Endothelial cell of umbilical vein (primary cell): ENCODE measurements around the gene FBXL4. TPM values are rescaled to one million over a fixed set of nuclear protein-coding genes. Genes with fewer than 3 reads are reported as not detected.

Experiments used
- BruUV-seq: library from RNA; stranded (reverse); fragments of 400-500 nt; replicated peaks from 2 replicates; lab custom pipeline; 2021; lab: Mats Ljungman, UMichigan
- CTCF ChIA-PET: fragments of 300-600, 350-600 bp; sonication (Branson Sonifier 250); formaldehyde crosslinking; loops from one replicate; lab custom pipeline; 2021; ENCODE audit warnings: antibody characterized with exemption, inconsistent platforms; lab: Charles Lee
- POLR2A ChIA-PET: fragments of 300-600, 350-600 bp; sonication (Branson Sonifier 250); formaldehyde crosslinking; loops from one replicate; lab custom pipeline; 2021; ENCODE audit warnings: antibody characterized with exemption, inconsistent platforms; lab: Charles Lee
- DNase-seq: peaks from one replicate; pipeline ENCODE4 v3.0.0-alpha.2; 2011; ENCODE audit warnings: low read depth, low spot score
- FAIRE-seq: peaks from 2 replicates; lab custom pipeline; 2011; peaks lifted over from hg19 to GRCh38; lab: Jason Lieb, UNC
- H2AFZ ChIP-seq: 2 replicates; pipeline ENCODE4 v1.6.0; 2012; ENCODE audit warnings: low read depth, low read length, control low read depth, inconsistent platforms
- H3K27ac ChIP-seq: 2 replicates; pipeline ENCODE4 v1.5.1; 2011; ENCODE audit warnings: low read depth, mild to moderate bottlenecking, control low read depth, low read length, moderate library complexity; ENCODE audit not compliant: insufficient read depth
- H3K27me3 ChIP-seq, 2 experiments: 2 replicates each; pipeline versions ENCODE4 v1.6.0 to v1.6.1; 2011; ENCODE audit warnings: low read length in 2 of 2, mixed read lengths in 1 of 2; ENCODE audit not compliant: control insufficient read depth in 2 of 2, insufficient read depth in 2 of 2
- H3K36me3 ChIP-seq, 2 experiments: 2 replicates in 1 of 2; 3 replicates in 1 of 2; pipeline ENCODE4 v1.5.1; 2011; ENCODE audit warnings: low read length in 2 of 2, mild to moderate bottlenecking in 1 of 2, moderate library complexity in 1 of 2; ENCODE audit not compliant: control insufficient read depth in 2 of 2, insufficient read depth in 2 of 2; ENCODE audit errors: extremely low read depth in 1 of 2
- H3K4me1 ChIP-seq: 3 replicates; pipeline ENCODE4 v1.5.1; 2011; ENCODE audit warnings: mild to moderate bottlenecking, low read length; ENCODE audit not compliant: control insufficient read depth, insufficient read depth; ENCODE audit errors: extremely low read depth
- H3K4me2 ChIP-seq: 2 replicates; pipeline ENCODE4 v1.6.1; 2011; ENCODE audit warnings: low read length, control low read depth, mixed read lengths; ENCODE audit not compliant: insufficient read depth
- H3K4me3 ChIP-seq, 3 experiments: fragments of 200-600 bp in 1 of 3; sonication (generic), shearing (Covaris generic) in 1 of 3; replicated peaks in 1 of 3; 2 replicates each; pipeline ENCODE4 v1.5.1; 2011 to 2016; ENCODE audit warnings: control low read depth in 3 of 3, low read length in 3 of 3, mild to moderate bottlenecking in 2 of 3, inconsistent platforms in 1 of 3, low read depth in 1 of 3, moderate library complexity in 1 of 3; ENCODE audit not compliant: insufficient read depth in 1 of 3
- H3K79me2 ChIP-seq: 2 replicates; pipeline ENCODE4 v1.6.0; 2012; ENCODE audit warnings: low read length, inconsistent platforms; ENCODE audit not compliant: control insufficient read depth, insufficient read depth
- H3K9ac ChIP-seq: replicated peaks from 2 replicates; pipeline ENCODE3; 2011; ENCODE audit warnings: low read length, control low read depth; ENCODE audit not compliant: insufficient read depth; ENCODE audit errors: extremely low read depth
- H3K9me1 ChIP-seq: replicated peaks from 3 replicates; pipeline ENCODE4 v1.6.0; 2011; ENCODE audit warnings: mild to moderate bottlenecking, low read length; ENCODE audit not compliant: control insufficient read depth, insufficient read depth; ENCODE audit errors: extremely low read depth
- H3K9me3 ChIP-seq: replicated peaks from 2 replicates; pipeline ENCODE4 v1.5.1; 2012; ENCODE audit warnings: low read length, inconsistent platforms; ENCODE audit not compliant: control insufficient read depth, insufficient read depth
- H4K20me1 ChIP-seq: replicated peaks from 2 replicates; pipeline ENCODE3; 2011; ENCODE audit warnings: mild to moderate bottlenecking, low read length; ENCODE audit not compliant: control insufficient read depth, insufficient read depth; ENCODE audit errors: extremely low read depth
- EZH2 ChIP-seq: IDR thresholded peaks from 2 replicates; pipeline ENCODE4 v1.6.1; 2012; ENCODE audit warnings: borderline replicate concordance, low read depth, mild to moderate bottlenecking, moderate library complexity, low read length, inconsistent platforms; ENCODE audit not compliant: severe bottlenecking
- FOS ChIP-seq: IDR thresholded peaks from 2 replicates; pipeline ENCODE4 v1.6.1; 2011; ENCODE audit warnings: mild to moderate bottlenecking, low read length, moderate library complexity, borderline replicate concordance; ENCODE audit not compliant: insufficient read depth
- GATA2 ChIP-seq: IDR thresholded peaks from 2 replicates; pipeline ENCODE4 v1.7.0; 2011; ENCODE audit warnings: low read depth, mild to moderate bottlenecking, moderate library complexity, mixed read lengths, low read length; ENCODE audit not compliant: insufficient read length, insufficient read depth
- JUN ChIP-seq: IDR thresholded peaks from 2 replicates; pipeline ENCODE4 v1.6.1; 2011; ENCODE audit warnings: borderline replicate concordance, low read depth; ENCODE audit not compliant: insufficient read length, insufficient read depth
- MYC ChIP-seq: IDR thresholded peaks from one replicate; pipeline ENCODE4 v1.6.1; 2011; ENCODE audit warnings: mild to moderate bottlenecking, low read depth, low read length
- POLR2A ChIP-seq: IDR thresholded peaks from 2 replicates; pipeline ENCODE4 v1.6.1; 2012; ENCODE audit warnings: low read depth, mild to moderate bottlenecking, control low read depth, low read length
- POLR2AphosphoS5 ChIP-seq: IDR thresholded peaks from 2 replicates; pipeline ENCODE4 v1.6.1; 2012; ENCODE audit warnings: low read depth, mild to moderate bottlenecking, control low read depth, low read length, moderate library complexity; ENCODE audit not compliant: insufficient read depth
- dilution Hi-C: fragments of 300-500 bp; cut with MboI; formaldehyde crosslinking; loops from one replicate; pipeline ENCODE4 v1.15.0; 2019; ENCODE audit warnings: low sequenced_read_pairs; ENCODE audit not compliant: extremely low pct_ligation_motif_present
- intact Hi-C: fragments of 100-400 bp; cut with micrococcal nuclease; formaldehyde crosslinking; loops from one replicate; pipeline ENCODE4 v1.10.0; 2022
- polyA plus RNA-seq, 4 experiments: library from polyadenylated mRNA; depleted of rRNA in 3 of 4; stranded (reverse) in 3 of 4; unstranded in 1 of 4; fragments of >200 nt; gene quantifications; 2 replicates each; pipeline versions ENCODE4 v1.2.1 to v1.2.3, GENCODE V29; 2011 to 2012; ENCODE audit warnings: missing spikeins in 1 of 4
- total RNA-seq: library from RNA; stranded (reverse); gene quantifications from 2 replicates; pipeline ENCODE4 v1.2.3, GENCODE V29; 2021
- TF ChIP-seq, protein P1 (sequence below), 2 donors: IDR thresholded peaks; 1 replicate in 1 of 2; 2 replicates in 1 of 2; pipeline ENCODE4 v1.5.1; 2011; ENCODE audit warnings: low read length in 2 of 2, mild to moderate bottlenecking in 2 of 2, moderate library complexity in 2 of 2, control low read depth in 1 of 2, inconsistent platforms in 1 of 2, low read depth in 1 of 2; ENCODE audit not compliant: insufficient read depth in 1 of 2; ENCODE audit errors: extremely low read depth in 1 of 2
- TF ChIP-seq, protein P2 (sequence below): IDR thresholded peaks from 2 replicates; pipeline ENCODE4 v1.6.1; 2011; ENCODE audit not compliant: insufficient read depth, insufficient read length

The FBXL4 gene
- total and polyA plus RNA-seq, 2 donors (not counting 3 experiments of a cell fraction or from before 2014, with no cell fraction given) = 7.0 to 9.8 TPM

DNA sequence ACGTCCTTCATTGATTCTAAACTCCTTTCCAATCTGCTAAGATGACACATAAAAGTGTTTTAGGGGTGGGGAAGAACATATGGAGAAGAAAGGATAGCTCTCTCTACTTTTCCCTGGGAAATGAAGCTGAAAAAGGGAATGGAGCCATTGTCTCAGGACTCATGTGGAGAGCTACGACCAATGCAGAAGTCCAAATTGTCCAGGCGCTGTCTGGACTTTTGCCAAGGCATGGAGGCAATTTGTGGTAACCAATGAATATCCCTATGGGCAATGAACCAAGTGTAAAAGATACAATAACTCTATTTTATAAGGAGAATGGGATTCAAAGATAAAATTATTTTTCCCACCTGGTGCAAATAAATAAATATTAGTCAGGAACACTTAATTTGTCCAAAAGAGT is 16.1 kb downstream of the FBXL4 start:
- DNase-seq (no peak), FAIRE-seq (no peak)
- H3K9me1 ChIP-seq = no peaks in the 10 kb centered on the region
- intact Hi-C loops = loop anchor here (1.0 kb wide), 1 partner anchor 16 kb away; the partner anchor contains the start of gene FBXL4
- H3K27me3 ChIP-seq = no peaks in the 10 kb centered on the region
- no peak overlapping the region for H3K4me3 ChIP-seq
- H3K36me3 ChIP-seq = no peaks in the 10 kb centered on the region
- dilution Hi-C loops = no loop called here
- no peaks in the 10 kb centered on the region for H3K9me3 ChIP-seq
- H3K9ac ChIP-seq = no peak overlapping the region
- no peak overlapping the region for H2AFZ ChIP-seq
- H3K4me2 ChIP-seq = no peak overlapping the region
- ChIA-PET POLR2A (no interaction called here), CTCF (interaction anchor here (1.3 kb wide), 1 partner anchor 188 kb away, joined by 3 read pairs; no protein-coding TSS in a partner anchor)
- peaks cover 2% of the 10 kb centered on the region for H3K79me2 ChIP-seq
- TF ChIP-seq POLR2A (no peak), EZH2 (no peak), FOS (no peak), GATA2 (no peak), JUN (no peak), MYC (no peak), POLR2AphosphoS5 (no peak)
- TF ChIP-seq, protein P1, sequence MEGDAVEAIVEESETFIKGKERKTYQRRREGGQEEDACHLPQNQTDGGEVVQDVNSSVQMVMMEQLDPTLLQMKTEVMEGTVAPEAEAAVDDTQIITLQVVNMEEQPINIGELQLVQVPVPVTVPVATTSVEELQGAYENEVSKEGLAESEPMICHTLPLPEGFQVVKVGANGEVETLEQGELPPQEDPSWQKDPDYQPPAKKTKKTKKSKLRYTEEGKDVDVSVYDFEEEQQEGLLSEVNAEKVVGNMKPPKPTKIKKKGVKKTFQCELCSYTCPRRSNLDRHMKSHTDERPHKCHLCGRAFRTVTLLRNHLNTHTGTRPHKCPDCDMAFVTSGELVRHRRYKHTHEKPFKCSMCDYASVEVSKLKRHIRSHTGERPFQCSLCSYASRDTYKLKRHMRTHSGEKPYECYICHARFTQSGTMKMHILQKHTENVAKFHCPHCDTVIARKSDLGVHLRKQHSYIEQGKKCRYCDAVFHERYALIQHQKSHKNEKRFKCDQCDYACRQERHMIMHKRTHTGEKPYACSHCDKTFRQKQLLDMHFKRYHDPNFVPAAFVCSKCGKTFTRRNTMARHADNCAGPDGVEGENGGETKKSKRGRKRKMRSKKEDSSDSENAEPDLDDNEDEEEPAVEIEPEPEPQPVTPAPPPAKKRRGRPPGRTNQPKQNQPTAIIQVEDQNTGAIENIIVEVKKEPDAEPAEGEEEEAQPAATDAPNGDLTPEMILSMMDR (IDR thresholded peaks at IDR 0.05; ENCODE audit: extremely low read depth in 1 of 2, insufficient read depth in 1 of 2, low read depth in 1 of 2, low read length in 2 of 2) = no peak
- TF ChIP-seq, protein P2, sequence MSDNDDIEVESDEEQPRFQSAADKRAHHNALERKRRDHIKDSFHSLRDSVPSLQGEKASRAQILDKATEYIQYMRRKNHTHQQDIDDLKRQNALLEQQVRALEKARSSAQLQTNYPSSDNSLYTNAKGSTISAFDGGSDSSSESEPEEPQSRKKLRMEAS = no peak
- H4K20me1 ChIP-seq = no peaks in the 10 kb centered on the region
- no peak overlapping the region for H3K27ac ChIP-seq
- no TSS peak for BruUV-seq
- peaks cover 8% of the 10 kb centered on the region for H3K4me1 ChIP-seq
